HepG2 (cell line): Measurements from ENCODE around the gene SERPINE2. TPM values are rescaled to one million over a fixed set of nuclear protein-coding genes. Genes with fewer than 3 reads are reported as not detected.

Source experiments
- ELF3 ChIP-seq: IDR thresholded peaks from 2 replicates; pipeline ENCODE4 v1.6.1; 2016; ENCODE audit warnings: missing genetic modification reagents, missing compliant biosample characterization
- FOSL2 ChIP-seq: sonication (generic); formaldehyde crosslinking; IDR thresholded peaks from 2 replicates; pipeline ENCODE4 v1.4.0; 2020; ENCODE audit warnings: missing genetic modification reagents
- GPBP1L1 ChIP-seq: sonication (generic); formaldehyde crosslinking; IDR thresholded peaks from 2 replicates; pipeline ENCODE4 v1.5.0; 2020; ENCODE audit warnings: mild to moderate bottlenecking, missing genetic modification reagents
- HMGXB3 ChIP-seq: sonication (generic); formaldehyde crosslinking; IDR thresholded peaks from 2 replicates; pipeline ENCODE4 v1.4.0; 2020; ENCODE audit warnings: missing genetic modification reagents, borderline replicate concordance
- IKZF1 ChIP-seq: fragments of 450-650 bp; IDR thresholded peaks from 2 replicates; pipeline ENCODE4 v1.7.1; 2016
- KAT2B ChIP-seq: fragments of 150-350 bp; IDR thresholded peaks from 2 replicates; pipeline ENCODE4 v1.6.1; 2014; ENCODE audit warnings: low read depth, low read length, borderline replicate concordance
- RXRA ChIP-seq: sonication (generic); formaldehyde crosslinking; IDR thresholded peaks from 2 replicates; pipeline ENCODE4 v1.5.1; 2020; ENCODE audit warnings: missing genetic modification reagents
- TAF15 ChIP-seq: fragments of 200-400 bp; formaldehyde crosslinking; IDR thresholded peaks from one replicate; pipeline ENCODE4 v1.6.1; 2018; ENCODE audit warnings: mild to moderate bottlenecking, low read depth, low read length; ENCODE audit not compliant: poor library complexity, severe bottlenecking
- TFE3 ChIP-seq: IDR thresholded peaks from 2 replicates; pipeline ENCODE4 v1.6.1; 2016
- USF2 ChIP-seq, 2 experiments: sonication (generic) in 1 of 2; formaldehyde crosslinking in 1 of 2; IDR thresholded peaks; 2 replicates each; pipeline versions ENCODE4 v1.5.1 to v1.6.1; 2011 to 2020; ENCODE audit warnings: borderline replicate concordance in 1 of 2, low read depth in 1 of 2, low read length in 1 of 2, mild to moderate bottlenecking in 1 of 2, missing genetic modification reagents in 1 of 2, moderate library complexity in 1 of 2
- ZNF629 ChIP-seq: sonication (generic); formaldehyde crosslinking; conservative IDR thresholded peaks from 2 replicates; pipeline ENCODE4 v1.5.0; 2020; ENCODE audit warnings: missing genetic modification reagents
- ZNF773 ChIP-seq: sonication (generic); formaldehyde crosslinking; IDR thresholded peaks from 2 replicates; pipeline ENCODE4 v1.4.0; 2020; ENCODE audit warnings: missing genetic modification reagents, borderline replicate concordance
- ZNF879 ChIP-seq: sonication (generic); formaldehyde crosslinking; IDR thresholded peaks from 2 replicates; pipeline ENCODE4 v1.8.1; 2023; ENCODE audit warnings: missing genetic modification reagents
- ZSCAN12 ChIP-seq: sonication (generic); formaldehyde crosslinking; IDR thresholded peaks from 2 replicates; pipeline ENCODE4 v1.9.0; 2021; ENCODE audit warnings: mild to moderate bottlenecking, missing genetic modification reagents
- polyA plus RNA-seq, 8 experiments: library from polyadenylated mRNA; depleted of rRNA in 3 of 8; stranded (reverse) in 7 of 8; unstranded in 1 of 8; fragments of >200 nt; fragmentation: Illumina TruSeq in 4 of 8; extraction: Trizol in 4 of 8; gene quantifications; 2 replicates each; pipeline versions ENCODE4 v1.2.1 to v1.2.3, GENCODE V29; 2011 to 2016; ENCODE audit warnings: low read depth in 4 of 8, missing spikeins in 1 of 8, mixed read lengths in 1 of 8; ENCODE audit not compliant: insufficient read depth in 1 of 8
- total RNA-seq, 5 experiments: library from RNA; depleted of rRNA; stranded (reverse); fragments of >200 nt; fragmentation: Illumina TruSeq; extraction: Trizol; gene quantifications; 2 replicates each; pipeline ENCODE4 v1.2.3, GENCODE V29; 2016; ENCODE audit warnings: low read depth in 1 of 5
- TF ChIP-seq, protein P1 (sequence below): sonication (generic); formaldehyde crosslinking; IDR thresholded peaks from 2 replicates; pipeline ENCODE4 v1.8.0; 2022; ENCODE audit warnings: missing genetic modification reagents, mild to moderate bottlenecking, inconsistent platforms, borderline replicate concordance
- TF ChIP-seq, protein P2 (sequence below): sonication (generic); formaldehyde crosslinking; conservative IDR thresholded peaks from 2 replicates; pipeline ENCODE4 v1.4.0; 2020; ENCODE audit warnings: missing genetic modification reagents

SERPINE2 gene
- total and polyA plus RNA-seq, 2 of the 13 experiments (the other 11 are each of a cell fraction or from before 2014, with no cell fraction given) = 7.9 to 18.1 TPM

DNA sequence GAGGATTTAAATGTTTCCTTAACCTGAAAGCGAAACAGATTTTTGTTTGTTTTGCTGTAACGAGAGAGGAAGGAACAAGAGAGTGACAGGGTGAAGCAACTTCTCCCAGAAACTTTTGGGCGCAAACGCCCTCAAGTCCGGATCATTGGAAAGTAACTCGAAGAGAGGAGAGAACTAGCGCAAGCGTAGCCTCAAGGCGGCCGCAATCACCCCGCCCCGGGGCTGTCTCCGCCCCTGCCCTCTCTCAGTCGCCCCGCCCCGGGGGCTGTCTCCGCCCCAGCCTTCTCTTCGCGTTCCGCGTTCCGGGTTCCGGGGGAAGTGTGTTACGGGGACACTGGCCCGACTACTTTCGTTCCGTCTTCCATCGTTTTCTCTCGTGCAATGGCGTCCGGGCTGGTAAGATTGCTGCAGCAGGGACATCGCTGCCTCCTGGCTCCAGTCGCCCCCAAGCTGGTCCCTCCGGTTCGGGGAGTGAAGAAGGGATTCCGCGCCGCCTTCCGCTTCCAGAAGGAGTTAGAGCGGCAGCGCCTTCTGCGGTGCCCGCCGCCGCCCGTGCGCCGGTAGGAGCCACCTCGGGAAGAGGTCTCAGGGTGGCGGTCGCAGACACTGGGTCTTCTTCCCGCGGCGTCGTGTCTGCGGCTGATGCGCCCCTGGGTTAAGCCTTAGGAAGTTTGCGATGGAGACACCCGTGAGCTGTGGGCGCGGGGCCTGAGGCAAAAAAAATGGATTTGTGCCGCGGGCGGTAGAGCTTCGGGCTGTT, 81.8 kb downstream of the SERPINE2 start, which contains the start of gene MRPL44 (continued):
- TF ChIP-seq USF2 (IDR thresholded peaks at IDR 0.05; ENCODE audit: low read depth, low read length) (no peak), USF2 (CRISPR knock-in tag; IDR thresholded peaks at IDR 0.05; ENCODE audit: borderline replicate concordance) (peak; percentile 43; the same call in 1 of the 2 replicates), IKZF1 (no peak), ZNF773 (CRISPR knock-in tag) (peak; percentile 83; the same call in 1 of the 2 replicates), FOSL2 (peak; percentile 84), ZNF629 (CRISPR knock-in tag) (peak; percentile 74), ZSCAN12 (CRISPR knock-in tag) (0 out of 2 replicates have a peak, but pooled peaks have one; percentile 73), KAT2B (no peak), TAF15 (peak; percentile 69), GPBP1L1 (no peak), HMGXB3 (CRISPR knock-in tag) (peak; percentile 97), RXRA (CRISPR knock-in tag) (peak; percentile 94), TFE3 (peak; percentile 84), ELF3 (CRISPR knock-in tag) (peak; percentile 99), ZNF879 (CRISPR knock-in tag) (peak; percentile 96; the same call in 1 of the 2 replicates)
- TF ChIP-seq, protein P1, sequence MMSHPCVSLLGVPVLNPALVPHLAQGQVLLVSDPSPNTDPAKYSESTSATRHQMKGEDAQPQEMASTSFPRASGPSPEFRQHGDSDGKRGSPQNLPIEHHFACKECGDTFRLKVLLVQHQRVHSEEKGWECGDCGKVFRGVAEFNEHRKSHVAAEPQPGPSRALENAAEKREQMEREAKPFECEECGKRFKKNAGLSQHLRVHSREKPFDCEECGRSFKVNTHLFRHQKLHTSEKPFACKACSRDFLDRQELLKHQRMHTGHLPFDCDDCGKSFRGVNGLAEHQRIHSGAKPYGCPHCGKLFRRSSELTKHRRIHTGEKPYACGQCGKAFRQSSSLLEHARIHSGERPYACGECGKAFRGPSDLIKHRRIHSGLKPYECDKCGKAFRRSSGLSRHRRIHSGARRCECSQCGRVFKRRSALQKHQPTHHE = peak; percentile 99
- TF ChIP-seq, protein P2, sequence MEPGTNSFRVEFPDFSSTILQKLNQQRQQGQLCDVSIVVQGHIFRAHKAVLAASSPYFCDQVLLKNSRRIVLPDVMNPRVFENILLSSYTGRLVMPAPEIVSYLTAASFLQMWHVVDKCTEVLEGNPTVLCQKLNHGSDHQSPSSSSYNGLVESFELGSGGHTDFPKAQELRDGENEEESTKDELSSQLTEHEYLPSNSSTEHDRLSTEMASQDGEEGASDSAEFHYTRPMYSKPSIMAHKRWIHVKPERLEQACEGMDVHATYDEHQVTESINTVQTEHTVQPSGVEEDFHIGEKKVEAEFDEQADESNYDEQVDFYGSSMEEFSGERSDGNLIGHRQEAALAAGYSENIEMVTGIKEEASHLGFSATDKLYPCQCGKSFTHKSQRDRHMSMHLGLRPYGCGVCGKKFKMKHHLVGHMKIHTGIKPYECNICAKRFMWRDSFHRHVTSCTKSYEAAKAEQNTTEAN (CRISPR knock-in tag) = peak; percentile 92
